GM23338 (cell line): Measurements from ENCODE around the gene NINL. TPM values are rescaled to one million over a fixed set of nuclear protein-coding genes. Genes with fewer than 3 reads are reported as not detected.

ENCODE experiments used
- ATAC-seq: fragments of 200-7000 bp; cut with Tn5 transposase; 3 replicates; pipeline ENCODE4 v1.9.1; 2020
- DNase-seq: peaks from one replicate; pipeline ENCODE4 v3.0.0-alpha.2; 2015; ENCODE audit warnings: low spot score
- H2AFZ ChIP-seq: fragments of 200-600 bp; sonication (generic); 2 replicates; pipeline ENCODE4 v1.8.0; 2016; ENCODE audit warnings: antibody characterized with exemption, mild to moderate bottlenecking, moderate library complexity
- H3F3A ChIP-seq: fragments of 200-600 bp; sonication (generic); replicated peaks from 2 replicates; pipeline ENCODE4 v1.8.0; 2017; ENCODE audit warnings: antibody characterized with exemption, mixed run types, low read depth
- H3K27ac ChIP-seq: fragments of 200-600 bp; sonication (generic); 2 replicates; pipeline ENCODE4 v1.6.1; 2016; ENCODE audit warnings: low read depth
- H3K27me3 ChIP-seq: fragments of 200-600 bp; sonication (generic); 2 replicates; pipeline ENCODE4 v1.8.0; 2016; ENCODE audit warnings: mild to moderate bottlenecking, mixed run types, moderate library complexity; ENCODE audit not compliant: insufficient read depth
- H3K36me3 ChIP-seq: fragments of 200-600 bp; sonication (generic); 2 replicates; pipeline ENCODE4 v1.8.0; 2016; ENCODE audit warnings: mild to moderate bottlenecking; ENCODE audit not compliant: insufficient read depth
- H3K4me1 ChIP-seq: fragments of 200-600 bp; sonication (generic); 2 replicates; pipeline ENCODE4 v1.8.0; 2016; ENCODE audit warnings: mild to moderate bottlenecking, moderate library complexity; ENCODE audit not compliant: insufficient read depth
- H3K4me2 ChIP-seq: fragments of 200-600 bp; sonication (generic); 2 replicates; pipeline ENCODE4 v1.7.1; 2017; ENCODE audit warnings: mixed run types
- H3K4me3 ChIP-seq: fragments of 200-600 bp; sonication (generic); 2 replicates; pipeline ENCODE4 v1.6.1; 2016; ENCODE audit warnings: mixed run types
- H3K79me2 ChIP-seq: fragments of 200-600 bp; sonication (generic); replicated peaks from 2 replicates; pipeline ENCODE4 v1.8.0; 2017; ENCODE audit warnings: mild to moderate bottlenecking; ENCODE audit not compliant: insufficient read depth
- H3K9me2 ChIP-seq: fragments of 200-600 bp; sonication (generic); 2 replicates; pipeline ENCODE4 v1.8.0; 2017; ENCODE audit not compliant: insufficient read depth
- H4K20me1 ChIP-seq: fragments of 200-600 bp; sonication (generic); replicated peaks from 2 replicates; pipeline ENCODE4 v1.8.0; 2017; ENCODE audit warnings: mild to moderate bottlenecking; ENCODE audit not compliant: insufficient read depth
- H3K27ac Mint-ChIP-seq: 2 replicates; pipeline ENCODE4 v1.8.0; 2020; ENCODE audit warnings: inconsistent platforms, mild to moderate bottlenecking, moderate library complexity, mixed read lengths
- H3K27me3 Mint-ChIP-seq: 3 replicates; pipeline ENCODE4 v1.8.0; 2022; ENCODE audit warnings: low read depth, mild to moderate bottlenecking, moderate library complexity, mixed read lengths, inconsistent platforms; ENCODE audit not compliant: insufficient read depth, poor library complexity
- H3K36me3 Mint-ChIP-seq: 3 replicates; pipeline ENCODE4 v1.8.0; 2021; ENCODE audit warnings: low read depth, mild to moderate bottlenecking, inconsistent platforms, moderate library complexity, mixed read lengths
- H3K4me1 Mint-ChIP-seq: 3 replicates; pipeline ENCODE4 v1.8.0; 2020; ENCODE audit warnings: mild to moderate bottlenecking, inconsistent platforms, mixed read lengths
- H3K4me3 Mint-ChIP-seq: 3 replicates; pipeline ENCODE4 v1.8.0; 2021; ENCODE audit warnings: moderate library complexity, mild to moderate bottlenecking, inconsistent platforms, mixed read lengths
- H3K9me3 Mint-ChIP-seq: 3 replicates; pipeline ENCODE4 v1.8.0; 2020; ENCODE audit warnings: moderate library complexity, mild to moderate bottlenecking, inconsistent platforms, mixed read lengths
- CREB1 ChIP-seq: fragments of 250-450 bp; sonication (Bioruptor Pico); IDR thresholded peaks from 2 replicates; pipeline ENCODE4 v1.5.0; 2020; ENCODE audit warnings: low read depth, mild to moderate bottlenecking, moderate library complexity
- ETS1 ChIP-seq: IDR thresholded peaks from 2 replicates; pipeline ENCODE4 v1.6.1; 2016; ENCODE audit warnings: antibody characterized with exemption
- EZH2phosphoT487 ChIP-seq: fragments of 200-600 bp; sonication (generic); IDR thresholded peaks from one replicate; pipeline ENCODE4 v1.8.1; 2018; ENCODE audit warnings: antibody characterized with exemption; ENCODE audit not compliant: unreplicated experiment
- POLR2AphosphoS5 ChIP-seq: IDR thresholded peaks from 2 replicates; pipeline ENCODE4 v1.6.1; 2016; ENCODE audit warnings: antibody characterized with exemption, low read depth
- REST ChIP-seq: IDR thresholded peaks from one replicate; pipeline ENCODE4 v1.6.1; 2018; ENCODE audit warnings: antibody characterized with exemption; ENCODE audit not compliant: unreplicated experiment
- STAT1 ChIP-seq: IDR thresholded peaks from one replicate; pipeline ENCODE4 v1.6.1; 2016; ENCODE audit warnings: antibody characterized with exemption; ENCODE audit not compliant: unreplicated experiment
- ZNF114 ChIP-seq: fragments of 250-450 bp; sonication (Bioruptor Pico); IDR thresholded peaks from 2 replicates; pipeline ENCODE4 v1.5.0; 2020; ENCODE audit warnings: mild to moderate bottlenecking, moderate library complexity
- ZNF462 ChIP-seq: fragments of 250-450 bp; sonication (Bioruptor Pico); IDR thresholded peaks from 2 replicates; pipeline ENCODE4 v1.5.0; 2020; ENCODE audit warnings: mild to moderate bottlenecking, moderate library complexity
- polyA plus RNA-seq: library from polyadenylated mRNA; unstranded; fragments of >200 nt; fragmentation: Nextera tagmentation; extraction: Ambion mirVana; gene quantifications from 2 replicates; pipeline ENCODE4 v1.2.1, GENCODE V29; 2016
- total RNA-seq: library from RNA; depleted of rRNA; stranded (reverse); fragments of >200 nt; shearing (Covaris generic); gene quantifications from 2 replicates; pipeline ENCODE4 v1.2.3, GENCODE V29; 2014

Gene NINL
- total and polyA plus RNA-seq, 2 experiments from 2014 or later = 18.0 to 31.2 TPM

GRCh38 chr20:25552977-25553376, 32.4 kb downstream of the NINL start (continued):
- no peak for TF ChIP-seq ZNF462 (CRISPR knock-in tag)
- no peak for TF ChIP-seq CREB1

GRCh38 chr20:25551413-25552215, 33.7 kb downstream of the NINL start:
- no peak overlapping the region for H3K4me3 Mint-ChIP-seq
- peaks cover 7% of the 10 kb centered on the region for H3K27me3 Mint-ChIP-seq
- TF ChIP-seq CREB1 (no peak), ZNF114 (CRISPR knock-in tag) (no peak), STAT1 (no peak), ETS1 (no peak), EZH2phosphoT487 (no peak), REST (no peak), POLR2AphosphoS5 (no peak)
- no peaks in the 10 kb centered on the region for H3K27me3 ChIP-seq
- H3K9me2 ChIP-seq = no peaks in the 10 kb centered on the region; the same call in 1 of the 2 replicates
- peaks cover 59% of the 10 kb centered on the region for H3K79me2 ChIP-seq
- ATAC-seq = no peak
- peaks cover 3% of the 10 kb centered on the region; the same call in 1 of the 3 replicates for H3K36me3 Mint-ChIP-seq
- H3F3A ChIP-seq = no peaks in the 10 kb centered on the region
- peaks cover 23% of the 10 kb centered on the region for H4K20me1 ChIP-seq
- no peak for DNase-seq
- H3K4me1 ChIP-seq = peaks cover 27% of the 10 kb centered on the region
- 0 out of 2 replicates have a peak overlapping the region, but pooled peaks have one; percentile 27 for H3K27ac ChIP-seq
- no peaks in the 10 kb centered on the region for H3K9me3 Mint-ChIP-seq
- no peaks in the 10 kb centered on the region for H3K36me3 ChIP-seq
- H3K4me2 ChIP-seq = 0 out of 2 replicates have a peak overlapping the region, but pooled peaks have one; percentile 26
- peaks cover 45% of the 10 kb centered on the region for H3K4me1 Mint-ChIP-seq
- no peak overlapping the region for H2AFZ ChIP-seq
- no peak overlapping the region for H3K27ac Mint-ChIP-seq
- no peak overlapping the region for H3K4me3 ChIP-seq
